IMR-90 (cell line): ENCODE data around the gene CSKMT.

ENCODE experiments used
- CHD1 ChIP-seq: IDR thresholded peaks from 2 replicates; pipeline ENCODE4 v1.6.1; 2012; ENCODE audit warnings: low read depth, low read length, improper control_type of control experiment
- CTCF ChIP-seq: conservative IDR thresholded peaks from 2 replicates; pipeline ENCODE4 v1.5.1; 2012; ENCODE audit warnings: mild to moderate bottlenecking, low read depth, low read length, improper control_type of control experiment
- MAFK ChIP-seq: IDR thresholded peaks from 2 replicates; pipeline ENCODE4 v1.6.1; 2012; ENCODE audit warnings: low read depth, low read length, improper control_type of control experiment
- POLR2A ChIP-seq: IDR thresholded peaks from 2 replicates; pipeline ENCODE4 v1.6.1; 2012; ENCODE audit warnings: mild to moderate bottlenecking, low read depth, low read length
- RAD21 ChIP-seq: IDR thresholded peaks from 2 replicates; pipeline ENCODE4 v1.6.1; 2012; ENCODE audit warnings: low read length, improper control_type of control experiment

DNA sequence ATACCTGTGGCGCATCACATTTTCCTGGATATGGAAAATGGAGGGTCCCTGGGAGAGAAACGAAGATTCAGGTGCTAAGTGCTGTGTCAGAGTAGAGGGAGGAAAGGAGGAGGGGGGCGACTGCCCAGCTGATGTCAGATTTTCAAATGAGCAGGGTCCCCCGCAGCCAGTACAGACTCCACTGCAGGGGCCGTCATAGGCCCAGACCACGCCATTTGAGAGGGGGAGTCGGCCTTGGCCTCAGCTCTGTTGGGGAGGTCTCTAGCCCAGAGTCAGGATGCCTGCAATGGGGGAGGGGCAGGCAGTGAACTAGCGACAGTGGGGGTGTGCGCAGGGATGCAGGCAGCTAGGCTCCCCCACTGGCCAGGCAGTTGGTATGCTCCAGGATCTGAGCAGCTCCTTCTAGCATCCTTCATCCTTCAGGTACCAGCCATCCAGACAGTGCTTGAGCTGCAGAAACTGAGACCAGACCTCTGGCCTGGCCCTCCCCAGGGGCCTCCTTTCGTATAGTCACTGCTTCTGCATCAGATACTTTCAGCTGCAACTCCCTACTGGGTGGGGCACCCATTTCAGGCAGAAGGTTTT lies 42.3 kb downstream of the CSKMT start, which contains the start of the genes BSCL2 and GNG3:
- TF ChIP-seq MAFK (no peak), CTCF (no peak), RAD21 (no peak), CHD1 (no peak), POLR2A (no peak)
